NCI-H2029 (cell line): ENCODE data around the gene DIO2.

Experiments
- DNase-seq: peaks from one replicate; lab custom pipeline; 2025; lab: John Stamatoyannopoulos, UW

Gene DIO2

GRCh38 chr14:80211153-80212022 lies at the start of gene DIO2:
Gene DIO2, minus strand, starts transcription at chr14:80211504. Its CDS starts 32 bp downstream, at chr14:80211472.
- DNase-seq: no peak

GRCh38 chr14:80260645-80261044 lies 49.3 kb upstream of the DIO2 start:
- no peak for DNase-seq

- no peak for DNase-seq
Measured at GRCh38 chr14:80239631-80240030, 28.3 kb upstream of the DIO2 start.

GRCh38 chr14:80237143-80237542 lies 25.8 kb upstream of the DIO2 start:
- DNase-seq: no peak

GRCh38 chr14:80233470-80234089 lies 22.3 kb upstream of the DIO2 start:
- DNase-seq: no peak

- no peak for DNase-seq
Measured at GRCh38 chr14:80231702-80232101, 20.4 kb upstream of the DIO2 start.

- DNase-seq: no peak
Measured at GRCh38 chr14:80223696-80224465, 12.6 kb upstream of the DIO2 start.

- no peak for DNase-seq
Measured at GRCh38 chr14:80216818-80217217, 5.5 kb upstream of the DIO2 start.

GRCh38 chr14:80215756-80216581 lies 4.7 kb upstream of the DIO2 start:
- no peak for DNase-seq

- DNase-seq: no peak
Measured at GRCh38 chr14:80215081-80215480, 3.8 kb upstream of the DIO2 start.

- no peak for DNase-seq
Measured at GRCh38 chr14:80213602-80214001, 2.3 kb upstream of the DIO2 start.

- no peak for DNase-seq
Measured at GRCh38 chr14:80212023-80212397, 706 bp upstream of the DIO2 start.

- DNase-seq: no peak
Measured at GRCh38 chr14:80208461-80208860, 2.8 kb downstream of the DIO2 start.

- DNase-seq: no peak
Measured at GRCh38 chr14:80206351-80207080, 4.8 kb downstream of the DIO2 start.

- no peak for DNase-seq
Measured at GRCh38 chr14:80202888-80203562, 8.3 kb downstream of the DIO2 start.

GRCh38 chr14:80200093-80200492 lies 11.2 kb downstream of the DIO2 start:
- no peak for DNase-seq

GRCh38 chr14:80188571-80188970 lies 22.7 kb downstream of the DIO2 start:
- DNase-seq: no peak

GRCh38 chr14:80186301-80186800 lies 25.0 kb downstream of the DIO2 start:
- DNase-seq: no peak

- no peak for DNase-seq
Measured at GRCh38 chr14:80176893-80177292, 34.4 kb downstream of the DIO2 start.

- no peak for DNase-seq
Measured at GRCh38 chr14:80172375-80173051, 38.8 kb downstream of the DIO2 start.
